ENCODE results near the gene TMEM266. TPM values are rescaled to one million over a fixed set of nuclear protein-coding genes. Genes with fewer than 3 reads are reported as not detected.

Gene TMEM266
- total RNA-seq, 1 donor from 2014 or later, result not detected

DNA sequence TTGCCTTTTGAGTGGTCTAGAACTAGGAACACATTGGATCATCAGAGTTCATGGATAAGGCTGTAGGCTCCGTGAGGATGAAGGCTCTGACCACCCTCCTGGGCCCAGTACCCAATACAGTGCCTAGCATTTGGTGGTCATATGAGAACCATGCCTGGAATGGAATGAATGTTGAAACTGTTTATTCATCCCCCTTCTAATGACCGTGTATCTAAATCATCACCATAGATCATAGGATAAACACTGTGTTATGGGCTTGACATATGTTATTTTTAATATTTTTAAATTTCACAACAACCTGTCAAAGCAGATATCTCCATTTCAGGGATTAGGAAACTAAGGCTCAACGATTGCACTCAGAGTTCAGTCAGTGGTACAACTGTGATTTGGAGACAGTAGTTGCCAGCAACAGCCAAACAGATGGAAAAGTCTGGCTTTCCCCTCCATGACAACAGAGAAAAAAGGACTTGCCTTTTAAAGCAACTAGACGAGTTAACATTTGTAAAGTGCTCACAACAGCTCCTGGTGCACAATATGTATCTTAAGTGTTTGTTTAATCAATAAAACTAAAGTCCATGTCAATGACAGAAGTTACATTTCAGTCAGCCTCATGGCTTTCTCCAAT, 89.6 kb downstream of the TMEM266 start:
- no peaks in the 10 kb centered on the region for H3K36me3 Mint-ChIP-seq (ENCODE audit: low read depth)
- no peak overlapping the region for H3K4me3 Mint-ChIP-seq (ENCODE audit: low read depth)
- H3K27me3 Mint-ChIP-seq (ENCODE audit: low read depth), result peaks cover 22% of the 10 kb centered on the region
- no peak overlapping the region for H3K27ac Mint-ChIP-seq
- H3K9me3 Mint-ChIP-seq, result no peaks in the 10 kb centered on the region
- DNase-seq (ENCODE audit: low spot score), result no peak
- intact Hi-C loops (cut with micrococcal nuclease), result no loop called here
- peaks cover 13% of the 10 kb centered on the region for H3K4me1 Mint-ChIP-seq (ENCODE audit: low read depth)

DNA sequence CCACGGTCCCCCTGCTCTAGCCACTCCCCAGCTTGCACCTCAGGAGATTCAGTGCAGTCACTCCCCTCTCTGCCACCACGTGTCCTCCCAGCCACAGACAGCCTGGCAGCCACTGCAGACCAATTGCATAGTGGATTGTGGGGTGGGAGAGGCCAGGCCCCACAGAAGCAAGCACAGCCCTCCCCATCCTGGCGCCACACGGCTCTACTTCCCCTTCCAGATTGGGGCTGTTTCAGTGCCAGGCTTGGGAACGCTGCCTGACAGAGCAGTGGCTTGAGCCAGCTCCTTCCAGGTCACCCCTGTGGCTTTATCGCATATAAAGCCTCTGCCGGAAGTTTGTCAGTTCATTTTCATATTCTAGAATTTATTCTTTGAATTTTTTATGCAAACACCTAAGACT, 90.7 kb downstream of the TMEM266 start:
- Mint-ChIP-seq H3K36me3 (ENCODE audit: low read depth) (no peaks in the 10 kb centered on the region), H3K4me3 (ENCODE audit: low read depth) (no peak overlapping the region)
- intact Hi-C loops (cut with micrococcal nuclease), result loop anchor here (2.0 kb wide), 1 partner anchor 92 kb away; the partner anchor contains the start of gene TMEM266

DNA sequence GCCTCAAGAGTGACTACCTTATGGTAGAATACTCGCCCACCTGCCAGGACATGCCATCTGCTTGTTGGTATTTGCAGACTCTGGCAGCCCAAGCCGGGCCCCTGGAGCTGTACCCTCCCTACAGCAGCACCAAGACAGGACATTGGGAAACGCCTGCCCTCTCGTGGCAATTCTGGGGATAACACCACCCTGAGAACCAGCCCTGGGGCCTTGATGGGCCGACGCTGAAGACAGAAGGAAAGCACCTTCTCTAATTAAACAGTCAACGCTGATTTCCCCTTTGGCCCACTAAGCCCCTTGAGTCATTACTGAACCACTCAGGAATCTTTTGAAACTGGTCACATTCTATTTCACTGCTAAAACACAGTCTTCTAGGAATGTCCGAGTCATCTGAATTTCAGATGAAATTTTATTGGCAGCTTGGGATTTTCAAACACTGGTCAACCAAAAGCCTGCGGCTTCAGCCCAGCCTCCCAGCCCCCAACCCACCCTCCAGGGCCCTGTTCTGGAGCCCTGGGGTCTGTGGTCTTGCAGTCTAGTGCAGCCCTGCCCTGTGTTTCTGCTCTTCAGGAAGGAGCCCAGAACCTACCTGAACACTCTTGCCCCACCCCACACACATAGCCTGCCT, 91.3 kb downstream of the TMEM266 start:
- H3K27ac Mint-ChIP-seq, result peak overlapping the region; percentile 9
- DNase-seq (ENCODE audit: low spot score), result peak; percentile 63
- H3K27me3 Mint-ChIP-seq (ENCODE audit: low read depth), result peaks cover 9% of the 10 kb centered on the region
- H3K9me3 Mint-ChIP-seq, result no peaks in the 10 kb centered on the region
- peaks cover 13% of the 10 kb centered on the region for H3K4me1 Mint-ChIP-seq (ENCODE audit: low read depth)
- no peak overlapping the region for H3K4me3 Mint-ChIP-seq (ENCODE audit: low read depth)
- no peaks in the 10 kb centered on the region for H3K36me3 Mint-ChIP-seq (ENCODE audit: low read depth)
- intact Hi-C loops (cut with micrococcal nuclease), result loop anchor here (2.0 kb wide), 1 partner anchor 92 kb away; the partner anchor contains the start of gene TMEM266

More for the DNA sequence above, 90.7 kb downstream of the TMEM266 start:
- H3K27ac Mint-ChIP-seq, result no peak overlapping the region
- H3K27me3 Mint-ChIP-seq (ENCODE audit: low read depth), result peaks cover 15% of the 10 kb centered on the region
- peaks cover 13% of the 10 kb centered on the region for H3K4me1 Mint-ChIP-seq (ENCODE audit: low read depth)
- H3K9me3 Mint-ChIP-seq, result no peaks in the 10 kb centered on the region
- no peak for DNase-seq (ENCODE audit: low spot score)

DNA sequence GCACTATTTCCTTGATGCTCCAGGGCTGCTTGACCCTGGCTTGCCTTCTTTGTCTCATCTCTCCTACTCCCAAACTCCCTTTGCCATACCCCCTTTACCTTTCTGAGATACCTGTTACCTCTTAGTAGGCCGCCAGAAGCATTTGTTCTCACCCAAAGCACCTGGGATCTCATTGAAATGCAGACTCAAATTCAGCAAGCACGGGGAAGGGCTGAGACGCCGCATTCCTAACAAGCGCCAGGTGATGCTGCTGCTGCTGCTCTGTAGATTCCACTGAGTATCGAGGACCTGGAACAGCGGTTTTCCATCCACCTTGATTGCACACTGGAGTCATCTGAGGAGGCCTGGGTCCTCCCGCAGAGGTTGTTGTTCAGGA, 91.8 kb downstream of the TMEM266 start:
- H3K9me3 Mint-ChIP-seq, result no peaks in the 10 kb centered on the region
- H3K27ac Mint-ChIP-seq, result peak overlapping the region; percentile 9
- H3K36me3 Mint-ChIP-seq (ENCODE audit: low read depth), result no peaks in the 10 kb centered on the region
- H3K27me3 Mint-ChIP-seq (ENCODE audit: low read depth), result peaks cover 6% of the 10 kb centered on the region
- H3K4me1 Mint-ChIP-seq (ENCODE audit: low read depth), result peaks cover 13% of the 10 kb centered on the region
- no peak for DNase-seq (ENCODE audit: low spot score)
- no peak overlapping the region for H3K4me3 Mint-ChIP-seq (ENCODE audit: low read depth)
- intact Hi-C loops (cut with micrococcal nuclease), result loop anchor here (2.0 kb wide), 1 partner anchor 93 kb away; the partner anchor contains the start of gene TMEM266

DNA sequence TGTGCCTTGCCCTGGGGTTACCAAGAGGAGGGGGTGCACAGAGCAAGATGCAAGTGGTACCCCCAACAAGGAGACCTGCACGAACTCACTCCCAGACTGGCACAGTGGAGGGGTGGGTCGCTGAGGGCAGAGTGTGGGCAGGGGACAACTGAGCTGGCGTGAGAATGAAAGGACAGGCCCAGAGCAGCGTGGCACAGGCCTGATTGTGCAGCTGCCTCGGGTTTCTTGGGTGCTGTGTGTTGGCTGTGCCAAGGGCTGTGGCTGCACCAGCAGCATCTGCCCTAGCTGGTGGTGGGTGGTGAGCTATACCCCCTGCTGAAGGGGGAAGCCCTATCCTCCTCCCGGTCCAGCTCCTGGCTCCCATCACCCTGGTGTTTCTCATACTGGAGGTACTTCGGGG, 92.4 kb downstream of the TMEM266 start:
- intact Hi-C loops (cut with micrococcal nuclease), result no loop called here
- H3K9me3 Mint-ChIP-seq, result no peaks in the 10 kb centered on the region
- H3K27me3 Mint-ChIP-seq (ENCODE audit: low read depth), result peaks cover 3% of the 10 kb centered on the region
- H3K36me3 Mint-ChIP-seq (ENCODE audit: low read depth), result no peaks in the 10 kb centered on the region
- H3K4me1 Mint-ChIP-seq (ENCODE audit: low read depth), result peaks cover 13% of the 10 kb centered on the region
- DNase-seq (ENCODE audit: low spot score), result no peak
- no peak overlapping the region for H3K27ac Mint-ChIP-seq
- no peak overlapping the region for H3K4me3 Mint-ChIP-seq (ENCODE audit: low read depth)

DNA sequence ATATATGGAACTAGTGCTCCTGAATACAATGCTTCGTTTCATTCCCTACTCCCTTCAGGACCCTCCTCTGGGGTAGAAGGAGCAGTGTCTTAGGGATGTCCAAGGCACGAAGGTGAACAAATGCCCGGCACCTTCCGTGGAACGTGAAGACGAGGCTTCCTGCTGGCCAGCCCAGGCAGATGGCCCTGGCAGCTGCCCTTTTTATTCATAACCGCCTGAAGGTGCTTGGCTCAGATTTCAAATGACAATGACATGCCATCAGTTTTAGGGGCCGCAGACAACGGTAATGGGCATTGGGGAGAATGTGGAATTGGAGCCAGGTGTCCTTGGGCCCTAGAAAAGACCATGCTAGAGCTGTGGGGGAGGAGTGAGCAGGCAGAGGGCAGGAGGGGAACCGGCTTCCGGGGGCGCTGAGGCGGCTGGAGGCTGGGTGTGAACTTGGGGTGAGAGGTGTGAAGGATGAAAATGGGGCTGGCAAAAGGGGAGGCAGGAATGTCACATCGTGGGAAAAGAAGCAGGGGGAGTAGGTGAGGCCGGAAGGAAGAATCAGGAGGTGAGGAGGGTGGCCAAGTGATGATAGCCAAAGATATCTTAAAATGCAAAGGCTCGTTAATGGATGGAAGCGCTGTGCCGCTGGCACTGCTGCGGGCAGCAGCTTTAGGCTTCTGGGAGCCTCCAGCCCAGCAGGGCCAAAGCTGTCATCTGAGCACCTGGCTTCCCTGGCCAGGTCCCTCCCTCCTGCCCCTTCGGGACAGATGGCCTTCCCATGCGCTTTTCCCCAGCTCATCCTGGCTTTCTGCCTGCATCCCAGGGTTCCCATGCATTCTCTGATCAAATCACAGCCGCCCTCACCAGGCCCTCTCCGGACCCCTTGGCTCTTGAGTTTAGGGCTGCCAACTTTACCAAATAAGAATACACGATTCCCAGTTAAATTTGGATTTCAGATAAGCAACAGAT, 93.7 kb downstream of the TMEM266 start:
- no peak for DNase-seq (ENCODE audit: low spot score)
- Mint-ChIP-seq H3K27ac (no peak overlapping the region), H3K9me3 (no peaks in the 10 kb centered on the region), H3K27me3 (ENCODE audit: low read depth) (no peaks in the 10 kb centered on the region), H3K4me1 (ENCODE audit: low read depth) (peaks cover 10% of the 10 kb centered on the region), H3K36me3 (ENCODE audit: low read depth) (no peaks in the 10 kb centered on the region), H3K4me3 (ENCODE audit: low read depth) (no peak overlapping the region)
- intact Hi-C loops (cut with micrococcal nuclease), result no loop called here

DNA sequence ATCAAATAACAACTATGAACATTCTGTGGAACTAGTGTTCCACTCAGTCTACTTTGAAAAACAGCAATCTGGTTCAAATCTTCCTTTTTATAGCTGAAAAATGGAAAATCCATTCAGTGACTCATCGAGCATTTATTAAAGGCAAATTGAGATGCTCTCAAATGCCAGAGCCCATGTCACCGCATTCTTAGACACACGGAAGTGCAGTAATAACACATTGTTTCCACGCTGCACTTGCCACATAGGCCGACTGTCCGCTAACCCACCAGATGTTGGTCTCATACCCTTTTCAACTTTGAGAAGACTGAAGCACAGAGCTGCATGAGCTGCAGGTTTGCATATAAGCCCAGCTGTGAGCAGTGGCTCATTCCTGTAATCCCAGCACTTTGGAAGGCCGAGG, 95.9 kb downstream of the TMEM266 start:
- Mint-ChIP-seq H3K4me3 (ENCODE audit: low read depth) (no peak overlapping the region), H3K27me3 (ENCODE audit: low read depth) (no peaks in the 10 kb centered on the region), H3K27ac (no peak overlapping the region), H3K9me3 (no peaks in the 10 kb centered on the region), H3K4me1 (ENCODE audit: low read depth) (peaks cover 7% of the 10 kb centered on the region), H3K36me3 (ENCODE audit: low read depth) (no peaks in the 10 kb centered on the region)
- intact Hi-C loops (cut with micrococcal nuclease), result no loop called here
- no peak for DNase-seq (ENCODE audit: low spot score)

DNA sequence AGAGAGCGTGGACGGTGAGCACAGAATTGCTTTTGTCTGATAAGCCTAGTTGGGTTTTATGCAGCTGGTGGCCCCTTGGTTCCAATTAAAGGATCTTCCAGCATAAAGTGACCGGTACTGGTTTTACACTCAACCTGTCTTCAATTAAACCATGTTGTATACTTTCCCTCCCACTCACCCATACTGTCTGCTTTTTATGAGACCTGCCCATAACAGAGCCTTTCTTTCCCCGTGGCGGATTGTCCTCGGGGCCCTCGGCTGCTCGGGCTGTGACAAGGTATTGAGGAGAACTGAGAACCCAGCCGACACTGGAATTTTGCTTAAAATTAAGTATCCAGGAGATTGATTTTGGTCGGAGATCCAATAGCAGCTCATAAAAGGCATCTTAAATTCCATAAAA, 98.4 kb downstream of the TMEM266 start:
- Mint-ChIP-seq H3K27ac (no peak overlapping the region), H3K4me1 (ENCODE audit: low read depth) (no peaks in the 10 kb centered on the region), H3K9me3 (no peaks in the 10 kb centered on the region), H3K27me3 (ENCODE audit: low read depth) (no peaks in the 10 kb centered on the region), H3K4me3 (ENCODE audit: low read depth) (no peak overlapping the region), H3K36me3 (ENCODE audit: low read depth) (no peaks in the 10 kb centered on the region)
- intact Hi-C loops (cut with micrococcal nuclease), result no loop called here
- DNase-seq (ENCODE audit: low spot score), result no peak

DNA sequence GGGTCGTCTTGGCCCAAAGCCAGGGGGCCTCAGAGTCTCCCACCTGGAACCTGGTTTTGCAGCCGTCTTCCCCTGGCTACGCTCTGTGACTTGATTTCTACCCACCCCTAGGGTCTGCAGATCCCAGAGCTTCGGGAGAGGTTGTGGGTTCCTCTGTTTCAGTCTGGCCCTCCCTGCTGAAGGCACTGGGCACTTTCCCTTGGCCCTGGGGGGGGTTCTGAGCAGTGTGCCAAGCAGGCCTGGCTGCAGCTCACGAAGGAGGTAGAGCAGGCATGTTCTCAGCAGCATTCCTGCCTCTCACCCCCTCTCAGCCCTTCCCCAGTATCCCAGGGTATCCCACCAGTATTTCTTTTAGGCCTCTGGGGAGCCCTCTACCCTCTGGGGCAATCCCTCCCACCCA, 99.0 kb downstream of the TMEM266 start:
- Mint-ChIP-seq H3K27ac (no peak overlapping the region), H3K4me1 (ENCODE audit: low read depth) (no peaks in the 10 kb centered on the region), H3K9me3 (no peaks in the 10 kb centered on the region), H3K4me3 (ENCODE audit: low read depth) (no peak overlapping the region), H3K36me3 (ENCODE audit: low read depth) (no peaks in the 10 kb centered on the region), H3K27me3 (ENCODE audit: low read depth) (no peaks in the 10 kb centered on the region)
- intact Hi-C loops (cut with micrococcal nuclease), result no loop called here
- no peak for DNase-seq (ENCODE audit: low spot score)

DNA sequence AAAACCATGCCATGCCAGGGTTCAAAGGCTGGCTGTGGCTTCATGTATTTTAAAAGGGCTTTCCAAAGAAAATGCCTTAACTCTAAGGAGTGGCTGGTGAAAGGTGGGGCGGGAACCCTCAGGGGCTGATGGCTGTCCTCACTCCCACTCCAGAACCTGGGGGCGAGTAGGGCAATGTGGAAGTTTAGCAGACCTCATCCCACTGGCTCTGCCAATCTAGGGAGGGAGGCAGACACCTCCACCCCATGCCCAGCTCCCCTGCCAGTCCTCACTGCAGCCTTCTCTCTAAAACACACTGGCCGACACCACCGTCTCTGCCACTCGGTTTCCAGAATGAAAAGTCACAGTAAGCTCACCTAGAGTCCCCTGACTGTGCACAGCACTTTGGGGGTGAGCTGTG, 99.5 kb downstream of the TMEM266 start:
- intact Hi-C loops (cut with micrococcal nuclease), result no loop called here

DNA sequence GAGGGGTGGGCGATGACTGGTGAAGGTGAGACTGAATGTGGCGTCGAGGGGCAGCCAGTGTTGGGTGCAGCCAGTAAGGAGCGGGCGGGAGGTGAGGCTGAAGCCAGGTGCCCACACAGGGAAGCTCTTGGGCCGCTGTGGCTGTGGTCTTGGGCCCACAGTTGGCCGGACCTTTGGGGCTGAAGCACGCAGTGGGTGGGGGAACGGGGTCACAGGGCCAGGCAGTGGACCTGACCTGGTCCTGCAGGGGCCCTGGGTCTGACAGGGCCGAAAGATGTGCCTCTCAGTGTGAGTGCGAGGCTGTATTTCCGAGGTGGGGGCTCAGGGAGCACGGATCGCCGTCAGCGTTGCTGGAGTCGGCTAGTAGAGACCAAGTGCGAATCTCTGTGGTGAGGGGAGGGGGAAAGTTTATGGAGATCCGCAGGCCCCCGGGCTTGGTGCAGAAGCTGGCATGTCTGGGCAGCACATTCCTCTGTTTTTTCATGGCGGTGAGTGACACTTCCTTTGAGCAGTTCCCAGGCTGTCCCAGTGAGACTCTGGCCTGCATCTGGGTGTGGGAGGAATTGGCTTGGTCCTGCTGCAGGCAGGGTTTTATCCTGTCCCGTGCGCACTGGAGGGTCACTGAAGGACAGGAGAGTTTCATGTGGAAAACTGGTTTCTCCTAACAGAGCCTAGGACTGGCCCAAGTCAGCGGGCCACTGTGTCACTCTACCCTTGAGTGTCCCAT, 100.8 kb downstream of the TMEM266 start:
- H3K4me3 Mint-ChIP-seq (ENCODE audit: low read depth), result no peak overlapping the region
- H3K36me3 Mint-ChIP-seq (ENCODE audit: low read depth), result no peaks in the 10 kb centered on the region
- H3K4me1 Mint-ChIP-seq (ENCODE audit: low read depth), result no peaks in the 10 kb centered on the region
- DNase-seq (ENCODE audit: low spot score), result no peak
- intact Hi-C loops (cut with micrococcal nuclease), result no loop called here
- no peak overlapping the region for H3K27ac Mint-ChIP-seq
- H3K27me3 Mint-ChIP-seq (ENCODE audit: low read depth), result no peaks in the 10 kb centered on the region
- no peaks in the 10 kb centered on the region for H3K9me3 Mint-ChIP-seq

More for the DNA sequence above, 99.5 kb downstream of the TMEM266 start:
- no peaks in the 10 kb centered on the region for H3K9me3 Mint-ChIP-seq
- H3K27ac Mint-ChIP-seq, result no peak overlapping the region
- no peaks in the 10 kb centered on the region for H3K27me3 Mint-ChIP-seq (ENCODE audit: low read depth)
- no peaks in the 10 kb centered on the region for H3K36me3 Mint-ChIP-seq (ENCODE audit: low read depth)
- H3K4me3 Mint-ChIP-seq (ENCODE audit: low read depth), result no peak overlapping the region
- H3K4me1 Mint-ChIP-seq (ENCODE audit: low read depth), result no peaks in the 10 kb centered on the region
- no peak for DNase-seq (ENCODE audit: low spot score)

DNA sequence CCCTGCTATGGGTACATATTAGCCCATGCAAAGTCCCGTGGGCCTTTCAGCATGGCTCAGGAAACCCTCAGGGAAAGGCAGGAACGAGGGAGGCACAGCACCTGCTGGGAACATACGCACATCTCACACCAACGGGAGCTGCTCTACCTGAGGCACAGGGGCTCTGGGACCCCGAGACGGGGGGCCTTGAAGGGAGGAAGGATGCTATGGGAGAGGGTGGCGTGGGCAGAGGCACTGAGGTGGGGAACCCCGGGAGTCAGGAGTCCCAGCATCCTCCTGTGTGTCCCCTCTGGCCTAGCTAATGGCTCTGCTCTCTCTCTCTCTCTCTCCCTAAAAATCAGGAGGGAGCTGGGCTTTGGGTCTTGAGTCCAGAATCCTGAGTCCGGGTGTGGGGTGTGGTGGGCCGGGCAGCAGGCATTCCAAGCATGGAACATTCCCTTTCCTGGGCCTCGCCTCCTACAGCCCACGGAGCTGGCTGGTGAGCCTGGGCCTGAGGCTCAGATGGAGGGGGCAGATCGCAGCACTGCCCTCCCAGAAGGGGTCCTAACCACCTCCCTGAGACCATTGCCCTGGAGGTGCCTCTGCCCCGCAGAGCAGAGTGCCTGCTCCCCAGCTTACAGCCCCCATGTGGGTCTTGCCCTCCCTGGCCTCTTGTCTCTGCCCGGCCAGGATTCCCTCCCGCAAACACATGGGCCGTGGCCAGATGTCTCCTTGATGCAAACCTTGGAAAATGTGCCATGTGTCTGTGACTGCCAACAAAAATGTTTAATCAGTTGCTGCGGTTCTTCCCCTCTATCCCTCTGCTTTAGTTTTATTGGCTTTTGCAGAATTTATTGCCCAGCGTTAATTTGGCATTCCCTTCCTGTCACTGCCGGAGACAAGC, 101.6 kb downstream of the TMEM266 start:
- no peak for DNase-seq (ENCODE audit: low spot score)
- Mint-ChIP-seq H3K9me3 (no peaks in the 10 kb centered on the region), H3K4me1 (ENCODE audit: low read depth) (no peaks in the 10 kb centered on the region), H3K36me3 (ENCODE audit: low read depth) (no peaks in the 10 kb centered on the region), H3K4me3 (ENCODE audit: low read depth) (no peak overlapping the region), H3K27ac (no peak overlapping the region), H3K27me3 (ENCODE audit: low read depth) (no peaks in the 10 kb centered on the region)
- intact Hi-C loops (cut with micrococcal nuclease), result no loop called here
